GM10248 (cell line): ENCODE measurements around the gene RBM11.
"Not testable (repeated sequence)": the region's sequence is repeated elsewhere in the genome, so short reads cannot be mapped to it uniquely, and the experiment has no call there.

Source experiments
- CTCF ChIA-PET: fragments of 300-600 bp; sonication (Branson Sonifier 250); formaldehyde crosslinking; extraction: SDS; loops from one replicate; lab custom pipeline; 2021; ENCODE audit warnings: antibody characterized with exemption; lab: Yijun Ruan, JAX
- POLR2A ChIA-PET: fragments of 350-650 bp; sonication (Branson Sonifier 250); formaldehyde crosslinking; extraction: SDS; loops from one replicate; lab custom pipeline; 2020; ENCODE audit warnings: antibody characterized with exemption; lab: Yijun Ruan, JAX
- DNase-seq: peaks from one replicate; pipeline ENCODE4 v3.0.0; 2012; ENCODE audit errors: extremely low spot score
- CTCF ChIP-seq: IDR thresholded peaks from 2 replicates; pipeline ENCODE4 v1.5.1; 2012; ENCODE audit warnings: mild to moderate bottlenecking, low read depth; ENCODE audit errors: extremely low read depth, missing control alignments, control extremely low read depth

Gene RBM11

DNA sequence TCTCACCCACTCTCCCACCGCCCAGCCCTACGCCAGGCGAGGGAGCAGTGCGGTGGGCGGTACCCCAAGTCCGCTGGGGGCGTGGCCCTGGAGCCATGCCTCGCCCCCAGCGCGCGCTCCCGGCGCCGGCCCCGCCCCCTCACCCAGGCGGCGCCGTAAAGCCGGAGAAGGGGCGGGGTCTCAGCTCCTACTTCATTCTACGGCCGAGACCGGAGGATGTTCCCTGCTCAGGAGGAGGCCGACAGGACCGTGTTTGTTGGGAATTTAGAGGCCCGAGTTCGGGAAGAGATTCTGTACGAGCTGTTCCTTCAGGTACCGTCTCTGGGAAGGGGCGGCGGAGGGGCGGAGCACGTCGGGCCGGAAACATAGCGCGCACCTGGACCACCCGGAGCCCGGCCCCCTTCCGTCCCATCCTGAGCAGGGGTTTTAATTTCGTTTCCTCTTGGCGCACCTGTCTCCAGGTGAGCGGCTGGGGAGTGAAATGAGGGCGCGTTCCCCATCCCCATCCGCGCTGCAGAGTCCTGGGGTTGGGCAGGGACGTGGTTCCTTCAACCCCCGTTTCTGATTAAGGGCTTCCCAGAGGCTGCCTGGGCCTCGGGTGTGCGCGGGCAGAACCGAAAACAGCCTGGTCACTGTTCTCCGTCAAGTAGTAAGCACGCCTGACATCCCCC lies at the start of gene RBM11:
RBM11 (plus strand) TSS at position 187 of the 671 bp plus-strand sequence; CDS start at position 217, 30 bp downstream.
- TF ChIP-seq CTCF: no peak
- CTCF ChIA-PET: interaction anchor here (1.2 kb wide), 1 partner anchor 37 kb away, joined by 5 read pairs; no protein-coding TSS in a partner anchor
- DNase-seq: peak; percentile 73
- POLR2A ChIA-PET: no interaction called here

- CTCF ChIA-PET, DNase-seq, POLR2A ChIA-PET: not testable (repeated sequence)
Measured at GRCh38 chr21:14166463-14167223, 49.3 kb upstream of the RBM11 start.

DNA sequence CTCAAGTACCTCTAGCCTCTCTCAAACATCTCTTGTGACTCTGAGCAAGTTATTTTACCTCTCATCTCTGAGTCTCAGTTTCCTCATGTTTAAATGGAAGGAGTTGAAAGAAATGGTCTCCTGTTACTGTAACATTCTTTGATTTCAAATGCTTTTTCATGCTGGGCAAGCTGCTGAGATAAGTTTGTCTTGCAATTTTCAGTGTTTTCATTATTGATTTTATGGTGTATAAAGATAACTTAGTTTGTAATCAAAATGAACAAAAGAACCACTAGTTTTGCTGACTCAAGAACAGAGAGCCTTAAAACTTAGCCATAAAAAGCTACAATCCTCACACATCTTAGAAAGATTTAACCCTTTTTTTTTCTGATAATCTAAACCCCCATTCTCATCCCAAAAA lies 9.7 kb upstream of the RBM11 start:
- DNase-seq: no peak
- ChIA-PET POLR2A (no interaction called here), CTCF (interaction anchor here (0.8 kb wide), 1 partner anchor 115 kb away, joined by 3 read pairs; no protein-coding TSS in a partner anchor)
- TF ChIP-seq CTCF: no peak

DNA sequence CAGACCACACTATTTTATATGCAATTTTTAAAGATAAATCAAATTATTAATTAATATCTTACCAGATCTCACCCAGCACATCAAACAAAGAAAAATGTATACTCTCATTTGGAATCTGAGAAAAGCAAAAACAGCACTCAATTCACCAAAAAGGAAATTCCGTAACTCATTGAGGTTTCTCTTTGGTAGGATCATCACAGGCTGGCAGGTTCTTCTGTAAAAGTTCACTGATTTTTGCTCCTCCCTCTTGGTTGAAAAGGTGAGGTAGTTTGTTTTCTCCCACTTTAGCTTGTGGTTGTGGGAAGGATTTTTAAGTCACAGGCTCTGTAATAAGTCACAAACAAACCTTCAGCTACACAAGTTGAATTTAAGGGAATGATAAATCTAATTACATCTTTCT lies 5.2 kb upstream of the RBM11 start, which contains the start of gene LIPI:
LIPI (minus strand) TSS at position 218 of the 400 bp plus-strand sequence; CDS start at position 108, 110 bp downstream.
- TF ChIP-seq CTCF: no peak
- no peak for DNase-seq
- CTCF ChIA-PET: no interaction called here
- POLR2A ChIA-PET: no interaction called here

DNA sequence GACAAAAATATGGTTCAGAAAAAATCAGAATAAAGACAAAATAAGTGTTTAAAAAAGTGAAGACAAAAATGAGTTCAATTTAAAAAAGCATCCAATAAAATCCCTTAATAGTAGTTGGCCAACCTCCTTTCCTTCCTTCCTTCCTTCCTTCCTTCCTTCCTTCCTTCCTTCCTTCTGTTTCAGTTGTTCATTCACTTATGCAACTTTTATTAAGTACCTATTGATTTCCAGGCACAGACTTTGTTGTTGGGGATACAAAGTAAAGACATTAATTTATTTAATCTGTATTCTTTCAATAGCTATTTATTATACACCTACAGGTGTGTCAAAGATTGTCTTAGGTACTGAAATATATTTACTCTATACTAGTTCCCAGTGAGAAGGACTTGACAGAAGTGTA lies 2.8 kb upstream of the RBM11 start:
- DNase-seq: no peak
- POLR2A ChIA-PET: no interaction called here
- TF ChIP-seq CTCF: no peak
- CTCF ChIA-PET: no interaction called here

DNA sequence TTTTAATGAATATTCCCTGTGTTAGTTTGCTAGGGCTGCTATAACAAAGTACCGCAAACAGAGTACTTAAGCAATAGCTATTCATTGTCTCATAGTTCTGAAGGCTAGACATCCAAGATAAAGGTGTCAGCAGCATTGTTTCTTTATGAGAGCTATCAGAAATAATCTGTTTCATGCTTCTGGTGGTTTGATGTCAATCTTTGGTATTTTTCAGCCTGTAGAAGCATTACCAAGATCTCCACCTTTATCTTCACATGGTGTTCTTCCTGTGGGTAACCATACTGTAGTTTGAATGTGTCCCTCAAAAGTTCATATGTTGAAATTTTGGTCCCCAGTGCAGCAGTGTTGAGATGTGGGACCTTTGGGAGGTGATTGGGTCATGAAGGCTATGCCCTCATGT lies 7.4 kb downstream of the RBM11 start:
- CTCF ChIA-PET: no interaction called here
- POLR2A ChIA-PET: no interaction called here
- no peak for DNase-seq
- TF ChIP-seq CTCF: no peak

DNA sequence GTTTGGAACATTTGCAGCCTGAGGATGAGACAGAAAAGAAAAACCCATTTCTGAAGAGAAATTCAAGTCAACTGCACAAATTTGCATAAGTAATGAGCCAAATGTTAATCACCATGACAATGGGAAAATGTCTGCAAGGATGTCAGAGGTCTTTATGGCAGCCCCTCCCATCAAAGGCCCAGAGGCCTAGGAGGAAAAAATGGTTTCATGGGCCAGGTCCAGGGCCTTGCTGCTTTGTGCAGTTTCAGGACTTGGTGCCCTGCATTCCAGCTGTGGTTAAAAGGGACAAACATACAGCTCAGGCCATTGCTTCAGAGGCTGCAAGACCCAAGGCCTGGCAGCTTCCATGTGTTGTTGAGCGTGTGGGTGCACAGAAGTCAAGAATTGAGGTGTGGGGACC lies 13.4 kb downstream of the RBM11 start:
- POLR2A ChIA-PET: no interaction called here
- CTCF ChIA-PET: no interaction called here
- no peak for TF ChIP-seq CTCF
- no peak for DNase-seq
